HEK293T (cell line): Measurements from ENCODE around the gene MYB.

Experiments used
- BHLHE40 ChIP-seq: fragments of 450-650 bp; IDR thresholded peaks from 2 replicates; pipeline ENCODE4 v1.6.1; 2016; ENCODE audit warnings: mild to moderate bottlenecking, moderate library complexity, borderline replicate concordance
- ELF4 ChIP-seq: fragments of 450-650 bp; IDR thresholded peaks from 2 replicates; pipeline ENCODE4 v1.6.1; 2017; ENCODE audit warnings: antibody characterized with exemption
- FOXA1 ChIP-seq: fragments of 450-650 bp; IDR thresholded peaks from 2 replicates; pipeline ENCODE4 v1.6.1; 2016; ENCODE audit warnings: mild to moderate bottlenecking
- FOXK2 ChIP-seq: fragments of 450-650 bp; IDR thresholded peaks from 2 replicates; pipeline ENCODE4 v1.6.1; 2016; ENCODE audit warnings: mild to moderate bottlenecking
- FOXM1 ChIP-seq: fragments of 450-650 bp; IDR thresholded peaks from 2 replicates; pipeline ENCODE4 v1.6.1; 2017; ENCODE audit warnings: mild to moderate bottlenecking, borderline replicate concordance
- HDGF ChIP-seq: fragments of 450-650 bp; IDR thresholded peaks from 2 replicates; pipeline ENCODE4 v1.6.1; 2017; ENCODE audit warnings: antibody characterized with exemption, borderline replicate concordance
- L3MBTL2 ChIP-seq: fragments of 450-650 bp; conservative IDR thresholded peaks from 2 replicates; pipeline ENCODE4 v1.6.1; 2016; ENCODE audit warnings: mild to moderate bottlenecking
- LEF1 ChIP-seq: fragments of 450-650 bp; IDR thresholded peaks from 2 replicates; pipeline ENCODE4 v1.6.1; 2017; ENCODE audit warnings: mild to moderate bottlenecking, borderline replicate concordance
- NFRKB ChIP-seq: fragments of 450-650 bp; IDR thresholded peaks from 2 replicates; pipeline ENCODE4 v1.6.1; 2016; ENCODE audit warnings: mild to moderate bottlenecking, moderate library complexity
- SP1 ChIP-seq: fragments of 450-650 bp; IDR thresholded peaks from 2 replicates; pipeline ENCODE4 v1.6.1; 2017
- SUZ12 ChIP-seq: fragments of 450-650 bp; IDR thresholded peaks from 2 replicates; pipeline ENCODE4 v1.6.1; 2016; ENCODE audit warnings: mild to moderate bottlenecking
- TARDBP ChIP-seq: fragments of 450-650 bp; IDR thresholded peaks from 2 replicates; pipeline ENCODE4 v1.6.1; 2016
- ZNF384 ChIP-seq: fragments of 450-650 bp; IDR thresholded peaks from 2 replicates; pipeline ENCODE4 v1.6.1; 2016
- TF ChIP-seq, protein P1 (sequence below): fragments of 450-650 bp; IDR thresholded peaks from 2 replicates; pipeline ENCODE4 v1.6.1; 2016

DNA sequence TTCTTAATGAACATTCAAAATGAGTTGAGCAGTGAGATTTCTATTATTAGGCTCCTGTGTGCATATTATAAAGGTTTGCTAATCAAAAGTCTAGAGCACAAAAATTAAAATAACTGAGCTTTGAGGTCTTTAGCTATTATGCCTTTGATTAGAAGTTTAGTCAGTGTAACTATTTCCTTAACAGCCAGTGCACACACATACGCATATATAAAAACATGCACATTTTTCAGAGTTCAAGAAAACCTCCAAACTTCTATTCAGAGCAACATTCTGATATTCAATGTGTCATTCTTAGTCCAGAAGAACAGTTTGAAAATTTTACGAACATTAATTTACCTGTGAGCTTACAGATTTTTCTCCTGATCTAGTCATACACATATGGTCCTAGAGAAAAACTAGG lies 48.3 kb upstream of the MYB start:
- no peak for TF ChIP-seq HDGF
- no peak for TF ChIP-seq SP1
- TF ChIP-seq, protein P1, sequence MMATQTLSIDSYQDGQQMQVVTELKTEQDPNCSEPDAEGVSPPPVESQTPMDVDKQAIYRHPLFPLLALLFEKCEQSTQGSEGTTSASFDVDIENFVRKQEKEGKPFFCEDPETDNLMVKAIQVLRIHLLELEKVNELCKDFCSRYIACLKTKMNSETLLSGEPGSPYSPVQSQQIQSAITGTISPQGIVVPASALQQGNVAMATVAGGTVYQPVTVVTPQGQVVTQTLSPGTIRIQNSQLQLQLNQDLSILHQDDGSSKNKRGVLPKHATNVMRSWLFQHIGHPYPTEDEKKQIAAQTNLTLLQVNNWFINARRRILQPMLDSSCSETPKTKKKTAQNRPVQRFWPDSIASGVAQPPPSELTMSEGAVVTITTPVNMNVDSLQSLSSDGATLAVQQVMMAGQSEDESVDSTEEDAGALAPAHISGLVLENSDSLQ: no peak
- TF ChIP-seq FOXA1: no peak
- no peak for TF ChIP-seq TARDBP
- no peak for TF ChIP-seq FOXM1
- no peak for TF ChIP-seq ELF4
- no peak for TF ChIP-seq BHLHE40
- no peak for TF ChIP-seq ZNF384
- no peak for TF ChIP-seq FOXK2
- no peak for TF ChIP-seq L3MBTL2
- TF ChIP-seq NFRKB: no peak
- TF ChIP-seq SUZ12: no peak
- no peak for TF ChIP-seq LEF1
